ENCODE data around the gene MAP2.

DNA sequence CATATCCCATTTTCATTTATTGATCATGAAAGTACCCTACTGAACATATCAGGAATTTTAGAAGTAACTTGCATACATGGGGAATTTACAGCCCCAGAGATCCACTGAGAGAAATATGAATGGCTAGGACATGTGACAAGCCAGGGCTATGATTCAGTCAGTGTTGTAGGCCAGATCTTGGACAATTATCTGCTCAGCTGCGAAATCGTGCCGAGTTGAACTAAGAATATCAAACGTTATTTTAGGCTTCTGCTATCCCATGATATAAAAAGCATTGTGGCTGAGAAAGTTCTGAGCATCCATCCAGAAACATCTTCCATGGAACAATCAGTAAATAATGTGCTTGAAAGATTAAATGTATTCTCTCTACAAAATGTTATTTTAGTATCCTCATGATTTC lies 262.1 kb downstream of the MAP2 start:
- no peak for TF ChIP-seq POLR2A (IDR thresholded peaks at IDR 0.05)
- TF ChIP-seq, protein P1, sequence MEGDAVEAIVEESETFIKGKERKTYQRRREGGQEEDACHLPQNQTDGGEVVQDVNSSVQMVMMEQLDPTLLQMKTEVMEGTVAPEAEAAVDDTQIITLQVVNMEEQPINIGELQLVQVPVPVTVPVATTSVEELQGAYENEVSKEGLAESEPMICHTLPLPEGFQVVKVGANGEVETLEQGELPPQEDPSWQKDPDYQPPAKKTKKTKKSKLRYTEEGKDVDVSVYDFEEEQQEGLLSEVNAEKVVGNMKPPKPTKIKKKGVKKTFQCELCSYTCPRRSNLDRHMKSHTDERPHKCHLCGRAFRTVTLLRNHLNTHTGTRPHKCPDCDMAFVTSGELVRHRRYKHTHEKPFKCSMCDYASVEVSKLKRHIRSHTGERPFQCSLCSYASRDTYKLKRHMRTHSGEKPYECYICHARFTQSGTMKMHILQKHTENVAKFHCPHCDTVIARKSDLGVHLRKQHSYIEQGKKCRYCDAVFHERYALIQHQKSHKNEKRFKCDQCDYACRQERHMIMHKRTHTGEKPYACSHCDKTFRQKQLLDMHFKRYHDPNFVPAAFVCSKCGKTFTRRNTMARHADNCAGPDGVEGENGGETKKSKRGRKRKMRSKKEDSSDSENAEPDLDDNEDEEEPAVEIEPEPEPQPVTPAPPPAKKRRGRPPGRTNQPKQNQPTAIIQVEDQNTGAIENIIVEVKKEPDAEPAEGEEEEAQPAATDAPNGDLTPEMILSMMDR (IDR thresholded peaks at IDR 0.05) = no peak
